Stimulated activated CD8-positive, alpha-beta memory T cell treated with anti-CD3 and anti-CD28 coated beads, Interleukin-15, amount 100 ng/mL, for 24 hours (primary cell): ENCODE results near the gene XRCC5.

Experiments
- DNase-seq: peaks from one replicate; pipeline ENCODE4 v3.0.0-alpha.2; 2020; ENCODE audit warnings: low read depth

The XRCC5 gene

GRCh38 chr2:216159646-216160045 is 50.5 kb downstream of the XRCC5 start:
- DNase-seq, result no peak

GRCh38 chr2:216160786-216161185 is 51.6 kb downstream of the XRCC5 start:
- DNase-seq, result no peak

GRCh38 chr2:216161967-216162366 is 52.8 kb downstream of the XRCC5 start:
- no peak for DNase-seq

- no peak for DNase-seq
Measured at GRCh38 chr2:216163518-216163917, 54.4 kb downstream of the XRCC5 start.

GRCh38 chr2:216164087-216164486 is 54.9 kb downstream of the XRCC5 start:
- DNase-seq, result no peak

- DNase-seq, result no peak
Measured at GRCh38 chr2:216164576-216164975, 55.4 kb downstream of the XRCC5 start.

GRCh38 chr2:216165711-216166110 is 56.6 kb downstream of the XRCC5 start:
- no peak for DNase-seq

GRCh38 chr2:216169087-216169486 is 59.9 kb downstream of the XRCC5 start:
- DNase-seq, result no peak

- no peak for DNase-seq
Measured at GRCh38 chr2:216170076-216170763, 61.1 kb downstream of the XRCC5 start.

- DNase-seq, result no peak
Measured at GRCh38 chr2:216171011-216171410, 61.9 kb downstream of the XRCC5 start.

GRCh38 chr2:216172493-216172892 is 63.3 kb downstream of the XRCC5 start:
- DNase-seq, result no peak

- DNase-seq, result no peak
Measured at GRCh38 chr2:216179015-216179414, 69.9 kb downstream of the XRCC5 start.

- no peak for DNase-seq
Measured at GRCh38 chr2:216181351-216181750, 72.2 kb downstream of the XRCC5 start.

- DNase-seq, result no peak
Measured at GRCh38 chr2:216181953-216182461, 72.9 kb downstream of the XRCC5 start.

GRCh38 chr2:216183462-216183861 is 74.3 kb downstream of the XRCC5 start:
- no peak for DNase-seq

GRCh38 chr2:216188559-216188850 is 79.4 kb downstream of the XRCC5 start:
- no peak for DNase-seq

GRCh38 chr2:216188956-216189355 is 79.8 kb downstream of the XRCC5 start:
- DNase-seq, result no peak

- no peak for DNase-seq
Measured at GRCh38 chr2:216189410-216189809, 80.3 kb downstream of the XRCC5 start.

- DNase-seq, result no peak
Measured at GRCh38 chr2:216192181-216192580, 83.0 kb downstream of the XRCC5 start.

- DNase-seq, result no peak
Measured at GRCh38 chr2:216192931-216193330, 83.8 kb downstream of the XRCC5 start.

- DNase-seq, result no peak
Measured at GRCh38 chr2:216194013-216194412, 84.9 kb downstream of the XRCC5 start.

- no peak for DNase-seq
Measured at GRCh38 chr2:216194561-216194960, 85.4 kb downstream of the XRCC5 start.

- no peak for DNase-seq
Measured at GRCh38 chr2:216195565-216196029, 86.4 kb downstream of the XRCC5 start.

- DNase-seq, result no peak
Measured at GRCh38 chr2:216201692-216202306, 92.7 kb downstream of the XRCC5 start.
